ENCODE measurements around the gene CDH4.

Gene CDH4

DNA sequence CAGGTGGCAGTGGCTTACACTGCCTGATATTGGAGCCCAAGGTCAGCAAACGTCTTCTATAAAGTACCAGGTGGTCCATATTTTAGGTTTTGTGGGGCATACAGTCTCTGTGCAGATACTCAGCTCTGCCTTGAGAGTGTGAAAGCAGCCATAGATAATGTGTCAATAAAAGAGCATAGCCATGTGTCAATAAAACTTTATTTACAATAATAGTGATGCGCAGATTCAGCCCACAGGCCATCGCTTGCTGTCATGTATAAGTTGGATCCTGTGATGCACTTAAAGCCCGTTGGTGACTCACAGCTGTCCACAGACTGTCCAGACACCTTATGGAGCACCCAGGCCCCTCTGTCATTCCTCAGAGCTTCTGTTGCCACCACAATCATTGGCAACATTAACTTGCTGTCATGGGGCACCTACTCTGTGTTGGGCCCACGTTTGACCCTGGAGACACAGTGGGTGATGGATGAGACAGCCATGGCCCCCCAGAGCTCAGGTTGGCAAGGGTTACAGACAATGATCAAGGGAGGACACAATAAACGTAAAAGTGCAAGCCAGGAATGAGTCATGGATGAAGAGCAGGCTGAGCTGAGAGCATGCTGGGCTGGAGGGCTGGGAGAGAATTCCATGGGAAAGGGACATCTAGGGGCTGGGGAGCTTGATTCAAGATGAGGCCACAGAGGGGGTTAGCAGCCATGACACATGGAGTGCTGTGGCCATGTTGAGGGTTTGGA, 640.0 kb downstream of the CDH4 start:
- no peak for DNase-seq

DNA sequence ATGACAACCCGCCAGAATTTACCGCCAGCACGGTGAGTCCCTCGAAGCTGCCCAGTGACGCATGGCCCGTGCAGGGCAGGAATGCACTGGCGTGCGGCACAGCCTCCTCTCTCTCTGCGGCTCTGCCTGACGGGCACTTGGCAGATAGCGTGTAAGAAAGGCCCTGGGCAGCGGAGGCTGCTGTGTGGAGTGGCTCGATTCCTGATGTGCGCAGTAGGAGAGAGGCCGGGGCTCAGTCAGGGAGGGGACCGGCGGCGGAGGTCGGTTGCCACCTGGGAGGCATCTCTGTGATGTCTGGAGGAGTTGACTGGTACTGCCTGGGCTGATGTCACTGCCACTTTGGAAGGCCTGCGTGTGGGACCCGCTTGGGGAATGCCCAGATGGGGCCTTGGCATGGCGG, 643.0 kb downstream of the CDH4 start:
- no peak for DNase-seq

DNA sequence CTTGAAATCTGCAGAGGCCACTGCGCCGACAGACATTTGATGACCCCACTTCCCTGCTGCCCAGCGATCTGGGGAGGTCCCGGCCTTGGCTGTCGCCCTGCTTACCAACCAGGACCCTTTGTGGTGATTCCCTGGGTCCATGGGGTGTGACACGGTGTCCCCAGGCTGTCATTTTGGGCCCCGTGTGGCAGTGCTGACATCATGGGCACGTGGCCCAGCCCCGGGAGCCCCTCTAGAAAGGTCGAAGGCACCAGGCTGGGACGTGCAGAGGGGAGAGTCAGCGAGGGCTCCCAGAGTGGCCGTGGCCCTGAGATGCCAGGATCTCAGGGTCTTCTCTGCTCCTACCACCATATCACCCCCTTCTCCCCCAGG, 643.6 kb downstream of the CDH4 start:
- DNase-seq: no peak

DNA sequence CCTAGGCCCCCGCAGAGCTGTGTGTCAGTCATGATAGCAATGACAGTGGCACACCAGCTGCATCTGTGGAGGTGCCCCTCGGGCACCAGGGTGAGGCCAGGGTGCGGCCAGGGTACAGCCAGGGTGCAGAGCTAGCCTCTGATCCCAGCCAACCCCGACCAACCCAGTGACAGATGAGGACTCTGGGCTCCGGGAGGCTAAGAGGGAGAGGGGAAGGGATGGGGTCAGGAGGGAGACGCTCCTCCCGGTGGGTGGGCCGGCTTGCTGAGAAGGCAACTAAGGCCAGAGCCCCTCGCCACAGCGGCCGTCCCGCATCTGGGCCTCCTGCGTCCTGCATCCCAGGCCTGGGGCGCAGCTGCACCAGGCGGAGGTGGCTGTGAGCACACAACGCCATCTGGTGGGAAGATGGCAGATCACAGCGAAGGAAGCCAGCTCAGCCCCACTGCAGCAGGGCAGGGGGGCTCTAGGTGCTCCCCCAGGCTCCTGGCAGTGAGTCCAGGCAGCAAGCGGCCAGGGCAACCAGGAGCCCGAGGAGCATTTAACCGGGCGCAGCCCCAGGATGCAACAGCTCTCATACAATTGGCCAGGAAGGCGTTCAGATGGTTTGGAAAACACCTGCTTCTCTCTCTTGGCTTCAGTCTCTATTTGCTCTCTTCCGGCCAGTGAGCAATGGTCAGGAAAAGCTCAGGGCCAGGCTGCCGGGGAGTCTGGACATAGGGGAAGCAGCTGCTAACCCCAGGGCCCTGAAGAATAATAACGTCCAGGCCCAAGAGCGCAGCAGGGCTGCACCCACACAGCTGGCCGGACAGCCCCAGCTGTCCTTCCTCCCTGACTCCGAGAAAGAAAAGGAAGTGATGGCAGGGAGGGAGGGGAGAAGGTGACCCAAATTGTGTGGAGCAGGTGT, 644.2 kb downstream of the CDH4 start:
- no peak for DNase-seq

DNA sequence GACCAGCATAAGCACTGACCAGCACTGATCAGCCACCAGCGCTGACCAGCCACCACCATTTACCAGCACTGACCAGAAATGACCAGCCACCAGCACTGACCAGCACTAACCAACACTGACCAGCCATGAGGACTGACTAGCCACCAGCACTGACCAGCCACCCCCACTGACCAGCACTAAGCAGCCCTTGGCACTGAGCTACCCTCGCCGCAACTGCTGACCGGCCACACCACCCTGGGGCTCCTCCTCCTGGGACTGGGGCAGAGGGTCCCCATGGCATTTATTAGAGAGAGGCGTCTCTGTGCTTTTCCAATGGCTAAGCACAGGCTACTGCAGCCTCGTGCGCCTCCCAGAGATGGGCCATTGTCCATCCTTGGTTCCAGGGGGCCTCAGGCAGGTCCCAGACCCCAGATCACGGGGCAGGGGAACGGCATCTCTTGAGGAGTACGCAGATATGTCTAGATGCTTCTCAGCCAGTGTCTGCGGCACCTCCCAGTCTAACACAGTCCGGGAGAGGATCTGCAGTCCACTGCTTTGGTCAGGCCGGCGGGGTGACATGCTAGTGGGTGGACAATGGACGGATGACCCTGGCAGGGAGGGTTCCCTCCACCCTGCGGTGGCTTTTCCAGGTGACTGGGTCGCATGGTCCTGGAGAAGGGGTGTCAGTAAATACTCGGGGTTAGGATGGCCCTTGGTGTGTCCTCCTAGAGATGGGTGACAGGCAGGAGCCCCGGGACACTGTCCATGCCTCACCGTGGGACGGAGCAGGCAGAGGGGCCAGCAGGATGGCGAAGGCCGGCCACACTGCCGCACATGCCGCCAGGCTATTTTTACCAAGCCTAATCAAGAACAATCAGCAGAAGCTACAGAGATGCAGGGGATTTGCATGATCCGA, 645.6 kb downstream of the CDH4 start:
- DNase-seq: no peak

DNA sequence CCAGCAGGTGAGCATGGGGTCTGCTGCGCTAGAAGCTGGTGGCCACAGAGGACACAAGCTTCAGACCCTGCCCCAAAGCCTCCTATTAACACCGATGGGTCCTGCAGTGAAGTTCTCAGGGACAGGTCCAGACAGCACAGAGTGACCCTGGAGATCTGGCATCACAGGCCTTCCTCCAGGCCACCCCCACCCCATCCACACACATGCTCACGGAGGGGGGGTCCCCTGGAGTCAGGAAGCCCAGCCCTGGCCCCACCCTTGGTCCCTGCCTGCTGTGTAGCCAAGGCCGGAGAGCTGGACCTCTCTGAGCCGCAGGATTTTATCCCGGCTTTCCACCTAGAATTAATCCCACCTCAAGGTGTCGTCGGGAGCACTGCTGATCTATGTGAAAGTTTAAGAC, 646.3 kb downstream of the CDH4 start:
- no peak for DNase-seq

DNA sequence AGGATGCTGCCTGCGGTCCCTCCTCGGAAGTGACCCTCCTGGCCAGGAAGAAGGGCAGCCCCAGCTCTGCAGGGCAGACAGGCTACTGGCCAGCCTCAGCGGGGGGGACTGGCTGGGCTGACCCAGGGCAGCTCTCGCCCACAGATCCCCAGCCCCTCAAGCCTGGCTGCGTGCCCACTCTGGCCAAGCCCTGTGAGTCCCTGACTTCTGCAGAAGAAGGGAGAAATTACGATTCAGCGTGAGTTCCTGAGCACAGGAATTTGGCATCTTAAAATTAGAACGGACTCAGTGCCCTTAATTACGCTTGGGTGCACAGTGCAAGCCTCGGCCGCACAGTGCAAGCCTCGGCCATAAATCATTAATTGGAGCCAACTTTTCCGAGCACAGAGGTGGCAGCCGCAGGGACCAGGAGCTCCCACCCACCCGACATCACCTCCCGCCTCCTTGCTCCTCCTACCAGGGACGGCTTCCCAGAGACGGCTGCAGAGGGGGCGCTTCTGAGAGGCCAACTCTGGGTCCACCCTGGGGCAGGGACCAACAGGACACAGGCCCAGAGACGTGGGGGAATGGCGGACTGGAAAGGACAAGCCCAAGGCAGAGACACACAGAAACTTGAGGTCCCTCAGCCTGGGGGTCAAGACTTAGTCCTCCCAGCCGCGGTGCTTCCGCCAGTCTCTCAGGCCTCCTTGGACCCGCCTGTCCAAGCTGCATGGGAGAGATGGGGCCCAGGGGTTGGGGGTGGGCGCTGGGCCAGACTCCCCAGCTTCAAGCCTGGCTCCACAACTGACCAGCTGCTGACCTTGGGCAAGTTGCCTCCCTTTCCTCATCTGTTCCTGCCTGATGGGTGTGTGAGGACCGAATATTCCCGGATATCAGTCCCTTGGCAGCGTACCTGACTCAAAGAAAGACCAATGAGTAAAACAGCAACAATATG, 648.2 kb downstream of the CDH4 start:
- no peak for DNase-seq

DNA sequence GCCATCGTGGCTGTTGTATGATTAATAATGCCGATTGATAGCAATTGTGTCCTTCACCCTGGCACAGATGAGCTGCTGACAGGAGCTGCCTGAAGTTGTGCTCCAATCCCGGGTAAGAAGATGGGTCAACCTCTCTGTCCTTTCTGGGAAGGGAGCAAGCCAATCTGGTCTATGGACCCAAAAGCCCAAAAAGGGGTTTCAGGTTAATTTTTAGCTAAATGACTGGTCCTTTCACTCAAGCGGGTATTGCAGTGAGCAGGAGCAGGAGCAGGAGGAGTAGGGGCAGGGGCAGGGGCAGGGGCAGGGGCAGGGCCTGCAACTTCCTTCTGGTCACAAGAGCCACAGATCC, 648.9 kb downstream of the CDH4 start:
- no peak for DNase-seq

DNA sequence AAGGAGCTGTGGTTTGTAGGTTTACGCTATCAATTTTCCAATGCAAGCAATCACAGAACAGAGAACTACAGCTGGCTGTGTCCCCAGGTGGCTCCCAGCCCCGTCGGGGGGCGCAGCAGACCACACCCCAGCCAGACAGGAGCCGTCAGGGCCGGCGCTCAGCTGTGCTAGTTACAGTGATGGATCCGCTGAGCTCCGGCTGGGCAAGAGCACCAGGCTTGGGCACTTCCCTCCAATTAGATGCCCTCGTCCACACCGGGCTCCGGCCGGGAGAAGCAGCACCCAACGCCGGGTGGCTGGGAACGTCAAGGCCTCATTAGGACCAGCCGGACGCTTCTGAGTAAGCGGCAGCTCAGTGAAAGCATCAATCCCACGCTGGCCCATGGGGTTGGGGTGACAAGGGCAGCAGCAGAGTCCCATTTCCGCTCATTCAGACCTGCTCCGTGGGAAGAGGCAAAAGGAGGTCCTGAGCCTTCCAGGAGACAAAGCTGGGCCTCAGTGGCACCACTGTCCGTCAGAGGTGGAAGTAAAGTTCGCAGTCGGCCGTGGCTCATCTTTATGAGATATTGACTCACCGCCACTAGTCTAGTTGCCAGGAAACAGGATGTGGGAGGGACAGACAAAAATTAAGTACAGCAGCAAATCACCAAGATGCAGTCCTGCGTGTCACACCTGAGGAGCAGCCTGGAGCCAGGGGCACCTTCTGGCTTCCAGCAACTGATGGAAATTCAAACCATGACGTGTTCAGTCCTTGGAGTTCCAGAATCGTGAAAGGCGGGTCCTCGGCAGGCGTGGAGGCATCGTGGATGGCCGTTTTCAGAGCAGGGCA, 649.5 kb downstream of the CDH4 start:
- no peak for DNase-seq

DNA sequence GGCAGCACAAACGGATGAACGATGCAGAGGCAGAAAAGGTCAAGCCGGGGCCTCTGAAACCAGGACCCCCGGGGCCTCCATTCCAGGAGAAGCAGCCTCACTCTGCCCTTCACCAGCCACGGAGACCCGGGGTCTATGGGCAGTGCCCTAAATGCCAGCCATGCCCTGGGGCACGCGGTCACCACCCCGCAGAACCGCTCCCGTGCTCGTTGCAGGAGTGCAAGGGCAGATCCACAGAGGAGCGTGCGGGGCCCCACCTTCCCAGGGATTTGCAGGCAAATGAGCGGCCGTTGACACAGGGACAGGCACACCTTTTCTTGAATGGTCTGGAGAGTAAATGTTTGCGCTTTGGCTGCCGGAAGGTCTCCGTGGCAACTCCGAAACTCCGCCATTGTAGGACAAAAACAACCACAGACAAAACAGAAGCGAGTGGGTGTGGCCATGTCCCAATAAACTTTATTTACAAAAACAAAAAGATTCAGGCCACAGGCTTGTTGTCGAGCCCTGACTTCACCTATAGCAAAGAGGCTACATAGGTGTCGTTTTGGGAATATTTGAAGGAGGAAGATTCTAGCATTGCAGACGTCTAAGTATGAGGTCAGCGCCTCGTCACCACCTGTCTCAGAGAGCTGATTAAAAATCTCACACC, 650.3 kb downstream of the CDH4 start:
- no peak for DNase-seq

DNA sequence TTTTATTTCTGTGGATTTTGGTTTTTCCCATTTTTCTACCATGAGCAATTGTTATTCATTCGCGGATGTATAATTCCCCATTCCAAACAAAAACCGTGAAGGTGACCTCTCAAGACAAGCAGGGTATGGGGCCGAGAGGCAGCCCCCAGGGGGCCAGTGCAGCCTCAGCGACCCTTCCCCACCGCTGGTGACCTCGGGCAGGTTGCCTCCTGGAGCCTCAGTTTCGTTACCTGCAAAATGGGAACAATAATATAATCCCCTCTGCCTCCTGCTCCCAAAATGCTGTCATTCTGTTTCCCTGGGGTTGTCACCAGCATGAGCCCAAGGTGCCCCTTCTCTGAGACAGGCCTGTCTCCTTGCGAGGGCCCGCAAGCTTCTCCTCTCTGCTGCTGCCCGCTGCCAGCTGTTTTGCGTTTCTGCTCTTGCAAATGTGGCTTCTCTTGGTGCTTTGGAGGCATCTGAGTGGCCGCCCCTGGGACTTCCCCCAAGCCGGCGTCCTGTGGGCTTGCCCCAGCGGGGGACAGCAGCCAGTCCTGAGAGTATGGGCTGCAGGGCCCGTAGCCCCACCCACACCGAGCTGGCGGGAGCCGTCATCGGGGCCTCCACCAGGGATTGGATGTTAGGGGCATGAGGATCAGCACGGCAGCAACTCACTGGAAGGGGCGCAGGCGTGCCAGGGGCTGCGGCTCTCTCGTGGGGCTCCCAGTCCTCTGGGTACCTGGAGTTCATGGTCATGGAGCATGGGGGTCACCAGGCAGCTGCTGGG, 651.7 kb downstream of the CDH4 start:
- no peak for DNase-seq

DNA sequence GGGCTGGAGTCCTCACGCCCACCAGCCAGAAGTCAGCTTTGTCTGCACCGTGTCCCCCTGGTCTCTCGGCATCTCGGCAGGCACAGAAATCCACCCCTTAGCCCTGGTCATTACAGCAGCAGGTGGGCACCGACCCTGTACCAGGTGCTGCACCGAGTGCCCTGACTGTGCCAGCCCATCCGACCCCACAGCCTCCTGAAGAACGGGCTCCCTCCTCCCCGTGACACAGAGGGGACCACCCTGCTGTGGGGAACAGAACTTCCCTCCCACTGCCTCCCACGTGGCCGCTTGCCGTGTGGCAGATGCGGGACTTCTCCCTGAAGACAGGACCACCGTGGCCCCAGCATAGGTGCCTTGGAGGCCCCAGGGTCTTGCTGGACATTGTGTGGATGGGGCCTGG, 652.4 kb downstream of the CDH4 start:
- no peak for DNase-seq

DNA sequence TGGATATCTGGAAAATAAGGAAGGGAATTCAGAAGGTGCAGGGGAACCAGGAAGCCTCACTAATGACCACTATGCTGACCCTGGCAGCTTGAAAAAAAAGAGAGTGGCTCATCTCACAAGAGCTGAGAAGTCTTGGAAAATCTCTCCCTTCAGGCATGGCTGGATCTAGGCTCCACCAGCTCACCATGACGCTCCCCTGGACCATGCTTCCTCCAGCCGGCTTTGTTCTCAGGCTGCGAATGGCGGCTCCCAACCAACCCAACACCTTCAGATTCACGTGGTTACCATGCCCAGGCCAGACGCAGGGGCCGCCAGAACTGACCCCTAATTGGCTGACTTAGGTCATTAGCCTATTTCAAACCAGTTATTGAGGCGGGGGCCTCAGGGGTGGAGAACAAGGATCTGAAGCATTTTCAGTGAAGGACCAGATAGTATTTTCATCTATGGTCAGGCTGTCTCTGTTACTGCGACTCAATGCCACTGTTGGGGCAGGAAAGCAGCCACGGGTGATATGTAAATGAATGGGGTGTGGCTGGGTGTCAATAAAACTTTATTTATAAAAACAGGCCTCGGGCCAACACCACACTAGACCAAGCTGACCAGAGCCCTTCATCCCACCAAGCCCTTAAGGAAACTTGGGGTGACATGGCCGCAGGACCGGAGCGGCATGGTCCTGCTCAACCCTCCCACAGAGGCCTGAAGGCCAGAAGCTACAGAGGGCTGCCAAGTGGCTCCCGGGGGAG, 653.9 kb downstream of the CDH4 start:
- DNase-seq: no peak

DNA sequence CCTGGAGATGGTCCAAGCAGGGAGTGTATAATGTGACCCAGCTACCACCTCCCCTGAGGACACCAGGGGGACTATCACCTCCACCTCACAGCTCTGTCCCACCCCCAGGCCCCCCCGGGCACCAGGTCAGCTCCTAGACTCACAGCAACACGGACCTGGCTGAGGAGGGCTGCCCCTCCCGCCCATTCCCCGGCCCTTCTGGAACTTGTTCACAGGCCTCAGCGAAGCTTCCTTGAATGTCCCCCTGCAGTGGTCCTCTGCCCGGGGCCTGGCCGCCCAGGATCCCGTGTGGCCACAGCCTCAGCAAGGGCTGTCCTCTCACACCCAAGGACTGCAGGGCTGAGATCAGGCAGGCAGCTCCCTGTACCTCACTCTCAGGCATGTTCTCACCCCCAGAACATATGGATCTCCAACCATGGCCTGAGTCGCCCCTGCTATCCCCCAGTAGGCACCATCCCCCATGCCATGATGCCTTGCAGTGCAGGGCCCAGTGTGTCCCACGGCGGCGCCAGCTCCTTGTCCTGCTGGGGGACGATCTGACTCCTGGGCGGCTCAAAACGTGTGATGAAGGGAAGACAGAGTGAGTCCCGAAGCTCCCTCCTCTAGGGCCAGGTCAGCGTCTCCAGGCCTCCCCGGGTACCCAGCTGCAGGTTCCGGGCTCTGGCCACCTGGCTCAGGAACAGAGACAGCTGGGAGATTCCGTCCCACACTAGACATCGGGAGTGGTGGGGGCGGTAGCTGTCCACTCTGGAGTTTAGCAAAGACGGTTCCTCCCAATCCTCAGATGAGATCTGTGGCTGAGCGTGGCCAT, 655.2 kb downstream of the CDH4 start:
- no peak for DNase-seq

DNA sequence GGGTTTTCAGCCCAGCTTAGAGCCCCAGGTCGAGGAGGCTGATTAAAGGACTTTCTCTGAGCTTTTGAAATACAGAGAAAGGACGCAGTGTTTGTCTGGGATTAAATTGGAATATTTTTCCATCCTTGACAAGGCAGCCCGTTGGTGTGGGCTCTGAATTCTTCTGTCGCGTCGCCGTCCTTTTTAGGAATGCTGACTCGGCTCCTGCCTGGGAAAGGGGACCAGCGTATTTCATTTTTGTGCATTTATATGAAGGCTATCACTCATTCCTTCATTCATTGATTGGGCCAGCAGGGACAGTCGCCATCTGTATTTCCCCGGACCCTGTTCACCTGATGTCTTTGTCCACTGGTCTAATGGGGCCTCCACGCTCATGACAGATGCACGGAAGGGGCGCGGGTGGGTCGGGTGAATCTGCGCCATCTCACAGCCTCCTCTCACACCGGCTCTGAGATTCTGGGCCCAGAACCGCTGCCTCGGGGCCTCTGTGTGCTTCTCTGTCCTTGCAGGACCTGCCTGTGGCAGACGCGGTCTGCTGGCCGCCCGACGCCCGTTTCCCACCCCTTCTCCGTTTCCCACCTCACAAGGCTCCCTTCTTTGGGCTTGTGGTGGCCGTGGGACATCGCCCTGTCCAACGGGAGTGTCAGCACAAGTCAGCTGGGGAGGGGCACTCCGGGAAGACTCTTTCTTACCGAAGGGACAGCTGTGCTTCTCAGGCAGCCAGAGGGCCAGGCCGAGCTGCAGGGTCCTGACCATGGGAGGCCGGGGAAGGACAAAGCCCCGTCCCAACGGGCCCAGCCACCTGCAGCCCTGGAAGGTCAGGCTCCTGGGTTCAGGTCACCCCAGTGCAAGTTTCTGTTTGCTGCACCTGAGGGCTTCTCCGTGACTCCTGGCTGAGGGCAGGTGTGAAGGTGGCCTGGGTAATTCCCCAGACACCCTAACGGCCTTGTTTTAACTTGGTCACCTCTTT, 656.3 kb downstream of the CDH4 start:
- no peak for DNase-seq

DNA sequence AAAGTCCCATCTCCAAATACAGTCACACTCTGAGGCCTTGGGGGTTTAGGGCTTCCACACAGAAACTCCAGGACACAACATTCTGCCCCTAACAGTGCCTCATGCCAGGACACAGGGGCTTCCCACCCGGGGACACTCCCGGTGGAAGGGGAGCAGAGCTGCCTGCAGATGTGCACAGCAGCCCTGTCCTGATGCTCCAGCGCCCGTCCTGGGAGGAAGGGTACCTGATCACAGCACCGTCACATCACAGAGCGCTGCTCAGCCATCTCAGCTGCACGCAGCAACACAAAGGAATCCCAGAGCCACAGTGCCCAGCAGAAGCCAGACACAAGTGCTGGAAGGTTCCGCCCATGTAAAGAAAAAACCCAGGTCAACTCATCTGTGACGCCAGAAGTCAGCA, 657.0 kb downstream of the CDH4 start:
- no peak for DNase-seq

DNA sequence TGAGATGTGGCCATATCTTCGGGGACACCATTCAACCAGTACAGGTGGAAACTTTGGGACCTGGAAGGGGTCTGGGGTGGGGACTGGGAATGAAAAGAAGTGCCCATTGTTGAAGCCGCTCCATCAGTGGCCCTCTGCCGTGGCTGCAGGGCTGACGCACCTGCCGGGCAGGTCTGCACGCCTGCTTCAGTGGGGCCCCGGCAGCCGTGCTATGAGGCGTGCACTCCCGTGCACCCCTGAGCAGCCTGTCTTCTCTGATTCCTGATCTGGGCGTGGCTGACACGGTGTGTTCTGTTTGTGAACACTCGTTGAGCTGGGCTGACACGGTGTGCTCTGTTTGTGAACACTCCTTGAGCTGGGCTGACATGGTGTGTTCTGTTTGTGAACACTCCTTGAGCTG, 657.8 kb downstream of the CDH4 start:
- no peak for DNase-seq
